HG03108 (cell line): ENCODE measurements around the gene CHRM5.
A peak's percentile ranks its signal among the peaks of the same experiment; 100 is the strongest.
"Not testable (repeated sequence)": the region's sequence is repeated elsewhere in the genome, so short reads cannot be mapped to it uniquely, and the experiment has no call there.

Source experiments
- ATAC-seq: cut with Tn5 transposase; IDR thresholded peaks from one replicate; pipeline ENCODE4 v1.9.1; 2021; ENCODE audit warnings: moderate library complexity; ENCODE audit not compliant: unreplicated experiment

Gene CHRM5

GRCh38 chr15:33987444-33987843 lies 19.1 kb downstream of the CHRM5 start:
- ATAC-seq = no peak

- ATAC-seq = no peak
Observed at GRCh38 chr15:33988384-33988783, 20.1 kb downstream of the CHRM5 start.

- ATAC-seq = no peak
Observed at GRCh38 chr15:33994005-33994615, 25.8 kb downstream of the CHRM5 start.

- ATAC-seq = not testable (repeated sequence)
Observed at GRCh38 chr15:33995666-33996065, 27.4 kb downstream of the CHRM5 start.

GRCh38 chr15:34001536-34001935 lies 33.2 kb downstream of the CHRM5 start:
- ATAC-seq = no peak

GRCh38 chr15:34006381-34006780 lies 38.1 kb downstream of the CHRM5 start:
- ATAC-seq = no peak

- ATAC-seq = no peak
Observed at GRCh38 chr15:34009656-34010055, 41.4 kb downstream of the CHRM5 start.

GRCh38 chr15:34010921-34011320 lies 42.6 kb downstream of the CHRM5 start:
- ATAC-seq = no peak

- ATAC-seq = no peak
Observed at GRCh38 chr15:34011481-34011880, 43.2 kb downstream of the CHRM5 start.

GRCh38 chr15:34012461-34013028 lies 44.2 kb downstream of the CHRM5 start:
- ATAC-seq = no peak

GRCh38 chr15:34013746-34014145 lies 45.4 kb downstream of the CHRM5 start:
- ATAC-seq = no peak

- ATAC-seq = no peak
Observed at GRCh38 chr15:34014556-34014955, 46.3 kb downstream of the CHRM5 start.

GRCh38 chr15:34018021-34018645 lies 49.8 kb downstream of the CHRM5 start:
- ATAC-seq = no peak

- not testable (repeated sequence) for ATAC-seq
Observed at GRCh38 chr15:34018738-34019137, 50.4 kb downstream of the CHRM5 start.

GRCh38 chr15:34019369-34019990 lies 51.2 kb downstream of the CHRM5 start:
- ATAC-seq = no peak

- ATAC-seq = no peak
Observed at GRCh38 chr15:34023907-34024306, 55.6 kb downstream of the CHRM5 start.

- ATAC-seq = no peak
Observed at GRCh38 chr15:34025252-34025651, 57.0 kb downstream of the CHRM5 start.

GRCh38 chr15:34027606-34028005 lies 59.3 kb downstream of the CHRM5 start:
- no peak for ATAC-seq

GRCh38 chr15:34031987-34032760 lies 63.9 kb downstream of the CHRM5 start:
- no peak for ATAC-seq

GRCh38 chr15:34038023-34038870 lies 70.0 kb downstream of the CHRM5 start:
- ATAC-seq = peak; percentile 58
